Left lung (tissue), 10 donors: Measurements from ENCODE around the gene PIK3CG. TPM values are rescaled to one million over a fixed set of nuclear protein-coding genes. Genes with fewer than 3 reads are reported as not detected.

Experiments used
- ATAC-seq: fragments of 200-7000 bp; cut with Tn5 transposase; one replicate; pipeline ENCODE4 v1.9.1; 2020; ENCODE audit warnings: moderate library complexity
- DNase-seq, 4 donors: peaks; one replicate each; pipeline ENCODE4 v3.0.0-alpha.2; 2013 to 2020
- H3K27ac ChIP-seq, 2 donors: fragments of 200-600 bp; sonication (generic) in 1 of 2; one replicate each; pipeline versions ENCODE4 v1.5.0 to v1.8.0; 2020 to 2021
- H3K27me3 ChIP-seq, 2 donors: fragments of 200-600 bp; sonication (generic) in 1 of 2; one replicate each; pipeline versions ENCODE4 v1.5.0 to v1.8.0; 2020 to 2021
- H3K36me3 ChIP-seq, 2 donors: fragments of 200-600 bp; sonication (generic) in 1 of 2; one replicate each; pipeline versions ENCODE4 v1.5.0 to v1.8.0; 2020 to 2021
- H3K4me1 ChIP-seq, 2 donors: fragments of 200-600 bp; one replicate each; pipeline ENCODE4 v1.8.0; 2021
- H3K4me3 ChIP-seq, 2 donors: fragments of 200-600 bp; sonication (generic) in 1 of 2; one replicate each; pipeline versions ENCODE4 v1.5.0 to v1.8.0; 2020 to 2021; ENCODE audit warnings: mild to moderate bottlenecking in 1 of 2
- H3K9me3 ChIP-seq, 2 donors: fragments of 200-600 bp; sonication (generic) in 1 of 2; one replicate each; pipeline versions ENCODE4 v1.5.0 to v1.8.0; 2020 to 2021
- intact Hi-C, 2 donors: fragments of 100-400 bp; cut with DNase I; formaldehyde crosslinking; loops; one replicate each; pipeline versions ENCODE4 v1.11.2 to v1.14.2; 2022
- polyA plus RNA-seq, 6 donors: library from polyadenylated mRNA; unstranded; fragments of 120-200 nt; gene quantifications; one replicate each; pipeline ENCODE4 v1.2.1, GENCODE V29; 2013; ENCODE audit not compliant: insufficient read length in 6 of 6
- total RNA-seq, 2 donors: library from RNA; stranded (reverse); fragmentation: NEBNext Ultra II Directional; extraction: Animal tissue kit (Norgen Biotek cat#: 25700); gene quantifications; one replicate each; pipeline ENCODE4 v1.2.1, GENCODE V29; 2021
- TF ChIP-seq, protein P1 (sequence below), 2 donors: fragments of 200-600 bp; sonication (generic) in 1 of 2; IDR thresholded peaks; one replicate each; pipeline versions ENCODE4 v1.5.0 to v1.8.0; 2021; ENCODE audit warnings: antibody characterized with exemption in 2 of 2
- donor health status: DM: no; HTN: yes; CAD: no.
- donor health status: DM: no; HTN: no; CAD: no.

PIK3CG gene
- total and polyA plus RNA-seq, 8 donors, result 2.6 to 13.2 (median 3.6) TPM

- Histone ChIP-seq H3K27ac (peak overlapping the region in 1 of 2 donors; percentile 88), H3K4me1 (peaks cover 0 to 63% of the 10 kb centered on the region in 2 donors), H3K27me3 (no peaks in the 10 kb centered on the region), H3K36me3 (peaks cover 0 to 14% of the 10 kb centered on the region in 2 donors), H3K4me3 (peak overlapping the region in 1 of 2 donors; percentile 47), H3K9me3 (no peaks in the 10 kb centered on the region)
- DNase-seq (peak in 1 of 4 donors; percentile 44), ATAC-seq (no peak)
- TF ChIP-seq, protein P1, sequence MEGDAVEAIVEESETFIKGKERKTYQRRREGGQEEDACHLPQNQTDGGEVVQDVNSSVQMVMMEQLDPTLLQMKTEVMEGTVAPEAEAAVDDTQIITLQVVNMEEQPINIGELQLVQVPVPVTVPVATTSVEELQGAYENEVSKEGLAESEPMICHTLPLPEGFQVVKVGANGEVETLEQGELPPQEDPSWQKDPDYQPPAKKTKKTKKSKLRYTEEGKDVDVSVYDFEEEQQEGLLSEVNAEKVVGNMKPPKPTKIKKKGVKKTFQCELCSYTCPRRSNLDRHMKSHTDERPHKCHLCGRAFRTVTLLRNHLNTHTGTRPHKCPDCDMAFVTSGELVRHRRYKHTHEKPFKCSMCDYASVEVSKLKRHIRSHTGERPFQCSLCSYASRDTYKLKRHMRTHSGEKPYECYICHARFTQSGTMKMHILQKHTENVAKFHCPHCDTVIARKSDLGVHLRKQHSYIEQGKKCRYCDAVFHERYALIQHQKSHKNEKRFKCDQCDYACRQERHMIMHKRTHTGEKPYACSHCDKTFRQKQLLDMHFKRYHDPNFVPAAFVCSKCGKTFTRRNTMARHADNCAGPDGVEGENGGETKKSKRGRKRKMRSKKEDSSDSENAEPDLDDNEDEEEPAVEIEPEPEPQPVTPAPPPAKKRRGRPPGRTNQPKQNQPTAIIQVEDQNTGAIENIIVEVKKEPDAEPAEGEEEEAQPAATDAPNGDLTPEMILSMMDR (IDR thresholded peaks at IDR 0.05), result no peak
- intact Hi-C loops, result no loop called here
Measured at GRCh38 chr7:106866298-106867281, 1.5 kb downstream of the PIK3CG start.

DNA sequence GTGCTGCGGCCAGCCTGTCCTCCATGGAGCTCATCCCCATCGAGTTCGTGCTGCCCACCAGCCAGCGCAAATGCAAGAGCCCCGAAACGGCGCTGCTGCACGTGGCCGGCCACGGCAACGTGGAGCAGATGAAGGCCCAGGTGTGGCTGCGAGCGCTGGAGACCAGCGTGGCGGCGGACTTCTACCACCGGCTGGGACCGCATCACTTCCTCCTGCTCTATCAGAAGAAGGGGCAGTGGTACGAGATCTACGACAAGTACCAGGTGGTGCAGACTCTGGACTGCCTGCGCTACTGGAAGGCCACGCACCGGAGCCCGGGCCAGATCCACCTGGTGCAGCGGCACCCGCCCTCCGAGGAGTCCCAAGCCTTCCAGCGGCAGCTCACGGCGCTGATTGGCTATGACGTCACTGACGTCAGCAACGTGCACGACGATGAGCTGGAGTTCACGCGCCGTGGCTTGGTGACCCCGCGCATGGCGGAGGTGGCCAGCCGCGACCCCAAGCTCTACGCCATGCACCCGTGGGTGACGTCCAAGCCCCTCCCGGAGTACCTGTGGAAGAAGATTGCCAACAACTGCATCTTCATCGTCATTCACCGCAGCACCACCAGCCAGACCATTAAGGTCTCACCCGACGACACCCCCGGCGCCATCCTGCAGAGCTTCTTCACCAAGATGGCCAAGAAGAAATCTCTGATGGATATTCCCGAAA lies 2.7 kb downstream of the PIK3CG start:
- H3K9me3 ChIP-seq, result no peaks in the 10 kb centered on the region
- ATAC-seq, result no peak
- peaks cover 0 to 14% of the 10 kb centered on the region in 2 donors for H3K36me3 ChIP-seq
- no peak overlapping the region for H3K4me3 ChIP-seq
- H3K4me1 ChIP-seq, result peaks cover 0 to 70% of the 10 kb centered on the region in 2 donors
- TF ChIP-seq, protein P1 (IDR thresholded peaks at IDR 0.05), result no peak
- intact Hi-C loops, result no loop called here
- DNase-seq, result peak in 1 of 4 donors; percentile 76
- no peak overlapping the region for H3K27ac ChIP-seq
- no peaks in the 10 kb centered on the region for H3K27me3 ChIP-seq

DNA sequence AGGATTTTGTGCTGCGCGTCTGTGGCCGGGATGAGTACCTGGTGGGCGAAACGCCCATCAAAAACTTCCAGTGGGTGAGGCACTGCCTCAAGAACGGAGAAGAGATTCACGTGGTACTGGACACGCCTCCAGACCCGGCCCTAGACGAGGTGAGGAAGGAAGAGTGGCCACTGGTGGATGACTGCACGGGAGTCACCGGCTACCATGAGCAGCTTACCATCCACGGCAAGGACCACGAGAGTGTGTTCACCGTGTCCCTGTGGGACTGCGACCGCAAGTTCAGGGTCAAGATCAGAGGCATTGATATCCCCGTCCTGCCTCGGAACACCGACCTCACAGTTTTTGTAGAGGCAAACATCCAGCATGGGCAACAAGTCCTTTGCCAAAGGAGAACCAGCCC lies 3.3 kb downstream of the PIK3CG start:
- ATAC-seq, result no peak
- intact Hi-C loops, result no loop called here

DNA sequence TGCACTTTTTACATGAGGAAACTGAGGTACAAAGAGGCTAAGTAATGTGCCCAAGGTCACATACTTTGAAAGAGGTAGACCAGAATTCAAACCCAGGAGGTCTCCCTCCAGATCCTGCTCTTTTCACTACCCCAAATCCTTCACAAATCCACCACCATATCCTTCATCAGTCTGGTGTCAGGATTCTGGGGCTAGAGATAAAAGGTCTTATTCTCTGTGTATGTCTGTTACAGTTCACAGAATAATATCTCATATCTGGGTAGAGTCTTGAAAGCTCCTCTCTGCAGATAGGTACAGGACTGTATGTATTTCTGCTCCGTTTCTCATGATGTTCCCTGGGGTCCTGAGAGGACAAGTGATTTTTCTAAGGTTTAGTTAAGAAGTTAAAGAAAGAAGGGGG lies 4.9 kb downstream of the PIK3CG start:
- H3K36me3 ChIP-seq, result peaks cover 0 to 17% of the 10 kb centered on the region in 2 donors
- no peak for ATAC-seq

More for the DNA sequence above, 3.3 kb downstream of the PIK3CG start:
- Histone ChIP-seq H3K4me3 (no peak overlapping the region), H3K4me1 (peaks cover 0 to 70% of the 10 kb centered on the region in 2 donors), H3K27me3 (no peaks in the 10 kb centered on the region), H3K9me3 (no peaks in the 10 kb centered on the region), H3K27ac (no peak overlapping the region), H3K36me3 (peaks cover 0 to 14% of the 10 kb centered on the region in 2 donors)
- DNase-seq, result no peak
- TF ChIP-seq, protein P1 (IDR thresholded peaks at IDR 0.05), result no peak

More for the DNA sequence above, 4.9 kb downstream of the PIK3CG start:
- intact Hi-C loops, result no loop called here
- Histone ChIP-seq H3K4me1 (peaks cover 0 to 66% of the 10 kb centered on the region in 2 donors), H3K4me3 (no peak overlapping the region), H3K27me3 (no peaks in the 10 kb centered on the region), H3K27ac (peak overlapping the region in 1 of 2 donors; percentile 61), H3K9me3 (no peaks in the 10 kb centered on the region)
- TF ChIP-seq, protein P1 (IDR thresholded peaks at IDR 0.05), result no peak
- no peak for DNase-seq
